ENCODE data around the gene TAF3. TPM values are rescaled to one million over a fixed set of nuclear protein-coding genes. Genes with fewer than 3 reads are reported as not detected.

The TAF3 gene
- total RNA-seq, 2 donors from 2014 or later = 7.2 to 8.2 TPM

DNA sequence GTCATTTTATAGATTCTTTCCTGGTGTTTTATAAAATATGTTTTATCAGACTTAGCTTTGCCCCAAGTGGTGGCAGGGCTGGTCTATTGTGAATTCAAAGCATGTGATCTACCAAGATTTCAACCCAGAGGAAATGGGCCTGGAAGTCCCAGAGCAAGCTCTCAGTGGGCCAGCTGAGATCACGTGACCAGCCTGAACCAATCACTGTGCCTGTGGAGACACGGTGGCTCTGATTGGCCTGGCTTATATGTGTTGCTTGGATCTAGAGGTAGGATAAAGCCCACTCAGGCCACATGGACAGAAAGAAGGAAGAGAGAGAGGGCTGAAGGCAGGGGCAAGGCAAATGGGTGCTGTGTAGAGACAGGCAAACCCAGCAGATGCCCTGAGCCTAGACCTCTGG, 170.7 kb downstream of the TAF3 start:
- Histone ChIP-seq H3K9me3 (no peaks in the 10 kb centered on the region), H3K27ac (no peak overlapping the region), H3K27me3 (replicated peaks; ENCODE audit: insufficient read depth) (no peaks in the 10 kb centered on the region), H3K4me1 (ENCODE audit: control insufficient read depth in 1 of 2, low read depth in 2 of 2) (no peaks in the 10 kb centered on the region), H3K36me3 (no peaks in the 10 kb centered on the region), H3K4me3 (no peak overlapping the region)
- DNase-seq (ENCODE audit: low spot score) (no peak), ATAC-seq (ENCODE audit: insufficient number of reproducible peaks, low FRiP score, low read depth) (no peak)
- TF ChIP-seq, protein P1, sequence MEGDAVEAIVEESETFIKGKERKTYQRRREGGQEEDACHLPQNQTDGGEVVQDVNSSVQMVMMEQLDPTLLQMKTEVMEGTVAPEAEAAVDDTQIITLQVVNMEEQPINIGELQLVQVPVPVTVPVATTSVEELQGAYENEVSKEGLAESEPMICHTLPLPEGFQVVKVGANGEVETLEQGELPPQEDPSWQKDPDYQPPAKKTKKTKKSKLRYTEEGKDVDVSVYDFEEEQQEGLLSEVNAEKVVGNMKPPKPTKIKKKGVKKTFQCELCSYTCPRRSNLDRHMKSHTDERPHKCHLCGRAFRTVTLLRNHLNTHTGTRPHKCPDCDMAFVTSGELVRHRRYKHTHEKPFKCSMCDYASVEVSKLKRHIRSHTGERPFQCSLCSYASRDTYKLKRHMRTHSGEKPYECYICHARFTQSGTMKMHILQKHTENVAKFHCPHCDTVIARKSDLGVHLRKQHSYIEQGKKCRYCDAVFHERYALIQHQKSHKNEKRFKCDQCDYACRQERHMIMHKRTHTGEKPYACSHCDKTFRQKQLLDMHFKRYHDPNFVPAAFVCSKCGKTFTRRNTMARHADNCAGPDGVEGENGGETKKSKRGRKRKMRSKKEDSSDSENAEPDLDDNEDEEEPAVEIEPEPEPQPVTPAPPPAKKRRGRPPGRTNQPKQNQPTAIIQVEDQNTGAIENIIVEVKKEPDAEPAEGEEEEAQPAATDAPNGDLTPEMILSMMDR (IDR thresholded peaks at IDR 0.05) = no peak

DNA sequence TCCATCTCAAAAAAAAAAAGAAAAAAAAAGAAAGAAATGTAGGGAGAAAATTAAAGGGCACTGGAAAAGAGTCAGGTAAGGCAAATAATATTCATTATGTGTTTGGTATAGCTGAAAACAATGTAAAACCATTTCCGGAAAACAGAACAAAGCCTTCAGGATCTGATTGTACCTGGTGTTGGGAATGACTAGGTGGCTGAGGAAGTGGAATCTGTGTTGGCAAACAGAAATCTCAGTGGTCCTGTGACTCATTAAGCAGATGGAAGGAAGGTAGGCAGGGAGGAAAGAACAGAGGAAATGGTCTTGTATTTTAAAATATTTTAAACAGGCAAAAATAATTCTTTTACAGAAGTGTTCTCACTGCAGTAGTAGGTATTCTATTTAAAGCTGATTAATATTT, 180.5 kb downstream of the TAF3 start:
- Histone ChIP-seq H3K36me3 (no peaks in the 10 kb centered on the region), H3K4me3 (no peak overlapping the region), H3K27me3 (replicated peaks; ENCODE audit: insufficient read depth) (no peaks in the 10 kb centered on the region), H3K9me3 (no peaks in the 10 kb centered on the region), H3K4me1 (ENCODE audit: control insufficient read depth in 1 of 2, low read depth in 2 of 2) (no peaks in the 10 kb centered on the region), H3K27ac (no peak overlapping the region)
- DNase-seq (ENCODE audit: low spot score) (no peak), ATAC-seq (ENCODE audit: insufficient number of reproducible peaks, low FRiP score, low read depth) (no peak)
- TF ChIP-seq, protein P1 (IDR thresholded peaks at IDR 0.05) = no peak

DNA sequence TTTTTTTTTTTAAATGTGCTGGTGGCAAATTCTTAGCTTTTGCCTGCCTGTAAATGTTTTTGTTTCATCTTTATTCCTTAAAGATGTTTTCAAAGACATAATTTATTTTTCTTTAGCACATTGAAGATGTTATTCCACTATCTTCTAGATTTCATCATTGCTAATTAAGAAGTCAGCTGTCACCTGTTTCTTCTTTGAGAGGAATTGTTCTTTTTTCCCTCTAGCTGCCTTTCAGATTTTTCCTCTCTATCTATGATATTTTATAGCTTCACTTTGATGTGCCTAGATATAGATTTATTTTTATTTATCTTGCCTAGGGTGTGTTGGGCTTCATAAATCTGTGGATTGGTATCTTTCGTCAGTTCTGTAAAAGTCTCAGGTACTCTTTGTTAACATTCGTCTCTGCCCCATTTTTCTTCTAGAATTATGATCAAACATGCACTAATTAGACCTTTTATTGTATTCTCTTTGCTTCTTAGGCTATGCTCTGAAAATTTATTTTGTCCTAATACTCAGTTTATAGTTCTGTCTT, 186.2 kb downstream of the TAF3 start:
- H3K9me3 ChIP-seq = peaks cover 7% of the 10 kb centered on the region
- no peaks in the 10 kb centered on the region for H3K36me3 ChIP-seq
- ATAC-seq (ENCODE audit: insufficient number of reproducible peaks, low FRiP score, low read depth) (no peak), DNase-seq (ENCODE audit: low spot score) (no peak)
- TF ChIP-seq, protein P1 (IDR thresholded peaks at IDR 0.05) = no peak
- H3K27me3 ChIP-seq (replicated peaks; ENCODE audit: insufficient read depth) = no peaks in the 10 kb centered on the region
- H3K27ac ChIP-seq = no peak overlapping the region
- H3K4me1 ChIP-seq (ENCODE audit: control insufficient read depth in 1 of 2, low read depth in 2 of 2) = no peaks in the 10 kb centered on the region
- H3K4me3 ChIP-seq = no peak overlapping the region

DNA sequence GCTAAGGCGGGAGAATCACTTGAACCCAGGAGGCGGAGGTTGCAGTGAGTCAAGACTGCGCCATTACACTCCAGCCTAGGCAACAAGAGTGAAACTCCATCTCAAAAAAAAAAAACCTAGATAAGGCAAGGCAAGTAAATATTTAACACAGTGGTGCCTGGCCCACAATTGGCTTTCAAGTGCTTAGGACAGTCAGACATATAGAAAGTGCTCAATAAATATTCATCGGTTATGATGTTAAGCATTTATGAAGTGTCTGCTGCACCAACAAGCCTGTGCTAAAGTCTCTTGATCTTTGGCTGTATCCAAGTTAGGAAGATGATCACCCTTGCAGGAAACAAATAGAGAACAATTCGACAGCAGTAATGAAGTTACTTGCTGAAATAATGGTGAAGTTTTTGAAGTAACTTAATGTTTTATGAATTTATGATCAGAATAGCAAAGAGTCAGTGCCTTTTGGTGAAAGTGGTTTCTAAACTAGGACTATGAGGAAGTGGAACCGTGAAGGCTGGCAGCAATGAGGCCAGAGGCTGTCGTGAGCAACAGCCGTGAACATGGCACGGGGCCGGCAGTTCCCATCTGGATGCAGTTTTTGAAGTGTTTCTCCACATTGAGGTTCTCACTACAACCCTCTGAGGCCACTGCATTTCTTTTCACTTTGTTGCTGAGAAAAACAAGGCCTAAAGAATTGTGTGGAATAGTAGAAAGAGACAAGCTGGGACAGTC, 188.1 kb downstream of the TAF3 start:
- no peaks in the 10 kb centered on the region for H3K36me3 ChIP-seq
- no peak overlapping the region for H3K27ac ChIP-seq
- H3K9me3 ChIP-seq = peaks cover 7% of the 10 kb centered on the region
- H3K4me1 ChIP-seq (ENCODE audit: control insufficient read depth in 1 of 2, low read depth in 2 of 2) = no peaks in the 10 kb centered on the region
- DNase-seq (ENCODE audit: low spot score) (no peak), ATAC-seq (ENCODE audit: insufficient number of reproducible peaks, low FRiP score, low read depth) (no peak)
- H3K4me3 ChIP-seq = no peak overlapping the region
- H3K27me3 ChIP-seq (replicated peaks; ENCODE audit: insufficient read depth) = no peaks in the 10 kb centered on the region
- TF ChIP-seq, protein P1 (IDR thresholded peaks at IDR 0.05) = no peak

DNA sequence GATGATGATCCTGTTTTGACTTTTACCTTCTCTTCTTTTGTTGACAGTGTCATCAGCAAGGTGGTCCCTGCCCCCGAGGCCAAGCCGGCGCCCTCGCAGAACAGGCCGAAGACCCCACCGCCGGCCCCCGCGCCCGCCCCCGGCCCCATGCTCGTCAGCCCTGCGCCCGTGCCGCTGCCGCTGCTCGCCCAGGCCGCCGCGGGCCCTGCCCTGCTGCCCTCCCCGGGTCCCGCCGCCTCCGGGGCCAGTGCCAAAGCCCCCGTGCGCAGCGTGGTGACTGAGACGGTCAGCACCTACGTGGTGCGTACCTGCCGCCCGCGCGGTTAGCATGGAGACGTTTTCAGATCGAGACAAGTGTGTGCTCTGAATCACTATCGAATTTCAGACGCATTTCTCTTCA, 190.7 kb downstream of the TAF3 start:
- Histone ChIP-seq H3K27ac (no peak overlapping the region), H3K4me3 (no peak overlapping the region), H3K4me1 (ENCODE audit: control insufficient read depth in 1 of 2, low read depth in 2 of 2) (no peaks in the 10 kb centered on the region), H3K27me3 (replicated peaks; ENCODE audit: insufficient read depth) (no peaks in the 10 kb centered on the region), H3K36me3 (no peaks in the 10 kb centered on the region), H3K9me3 (peaks cover 5% of the 10 kb centered on the region)
- no peak for ATAC-seq (ENCODE audit: insufficient number of reproducible peaks, low FRiP score, low read depth)
- TF ChIP-seq, protein P1 (IDR thresholded peaks at IDR 0.05) = no peak
- DNase-seq (ENCODE audit: low spot score) = no peak
